NCI-H1417 treated with DMSO at 0.1 percent for 48 hours (cell line): ENCODE measurements around the gene MACROD2.
"Not testable (repeated sequence)": the region's sequence is repeated elsewhere in the genome, so short reads cannot be mapped to it uniquely, and the experiment has no call there.

Experiments
- DNase-seq: peaks from one replicate; lab custom pipeline; 2025; lab: John Stamatoyannopoulos, UW

The MACROD2 gene

GRCh38 chr20:15346657-15347280, 1351.5 kb downstream of the MACROD2 start:
- DNase-seq, result no peak

- no peak for DNase-seq
These were observed 1363.7 kb downstream of the MACROD2 start for GRCh38 chr20:15359056-15359455.

- no peak for DNase-seq
These were observed 1367.5 kb downstream of the MACROD2 start for GRCh38 chr20:15362849-15363248.

DNA sequence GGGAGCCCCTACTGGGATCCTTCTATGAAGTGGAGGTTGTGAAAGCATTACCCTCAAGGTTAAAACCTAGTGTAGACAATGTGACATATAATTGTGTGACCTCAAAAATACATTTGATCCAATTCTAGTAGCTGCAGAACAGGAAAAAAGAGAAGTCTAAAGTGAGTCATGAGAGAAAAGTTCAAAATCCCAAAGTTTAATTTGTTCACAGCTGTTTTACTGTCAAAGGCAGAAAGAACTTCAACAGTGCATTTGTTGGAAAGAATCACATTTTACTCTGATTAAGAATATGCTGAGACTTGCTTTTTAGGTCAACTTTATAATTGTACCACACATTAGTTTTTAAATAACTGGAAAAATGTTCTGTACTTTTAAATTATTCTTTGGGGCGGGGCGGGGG, 1369.5 kb downstream of the MACROD2 start:
- DNase-seq, result no peak

DNA sequence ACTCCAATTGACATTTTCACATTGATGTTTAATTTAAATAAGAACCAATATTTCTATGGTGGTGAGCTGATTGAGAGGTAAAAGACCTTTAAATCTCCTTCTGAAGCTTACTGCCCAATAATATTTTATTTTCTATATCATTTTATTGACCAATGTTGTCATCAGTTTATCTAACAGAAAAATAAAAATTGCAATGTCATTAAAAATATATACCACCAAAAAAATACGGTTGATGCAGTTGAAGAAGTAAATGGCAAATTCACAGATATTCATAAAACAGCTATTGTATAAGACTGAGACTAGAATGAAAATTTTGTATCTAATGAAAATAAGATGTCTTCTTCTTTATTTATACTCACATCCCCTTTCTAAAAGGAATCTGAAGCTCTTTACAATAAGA, 1375.1 kb downstream of the MACROD2 start:
- no peak for DNase-seq

GRCh38 chr20:15374682-15375081, 1379.4 kb downstream of the MACROD2 start:
- no peak for DNase-seq

DNA sequence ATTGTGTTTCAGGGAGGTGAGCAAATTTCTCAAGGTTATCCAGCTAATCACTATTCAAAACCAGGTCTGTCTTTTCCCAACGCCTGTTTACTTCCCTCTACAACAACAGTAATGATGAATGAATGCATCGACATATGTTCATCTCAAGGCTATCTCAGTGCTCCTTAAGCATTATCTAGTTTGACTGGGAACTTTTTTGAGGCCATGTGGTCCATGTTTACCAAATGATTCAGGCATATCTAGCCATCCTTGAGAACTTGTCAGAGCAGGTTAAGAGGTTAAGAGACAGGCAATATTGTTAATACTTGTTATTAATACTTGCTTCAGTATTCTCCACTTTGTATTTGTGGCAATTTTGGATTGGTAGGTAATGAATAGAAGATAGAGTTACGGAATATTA, 1380.5 kb downstream of the MACROD2 start:
- DNase-seq, result no peak

- DNase-seq, result not testable (repeated sequence)
These were observed 1382.3 kb downstream of the MACROD2 start for GRCh38 chr20:15377603-15378002.

- no peak for DNase-seq
These were observed 1382.8 kb downstream of the MACROD2 start for GRCh38 chr20:15378151-15378550.

DNA sequence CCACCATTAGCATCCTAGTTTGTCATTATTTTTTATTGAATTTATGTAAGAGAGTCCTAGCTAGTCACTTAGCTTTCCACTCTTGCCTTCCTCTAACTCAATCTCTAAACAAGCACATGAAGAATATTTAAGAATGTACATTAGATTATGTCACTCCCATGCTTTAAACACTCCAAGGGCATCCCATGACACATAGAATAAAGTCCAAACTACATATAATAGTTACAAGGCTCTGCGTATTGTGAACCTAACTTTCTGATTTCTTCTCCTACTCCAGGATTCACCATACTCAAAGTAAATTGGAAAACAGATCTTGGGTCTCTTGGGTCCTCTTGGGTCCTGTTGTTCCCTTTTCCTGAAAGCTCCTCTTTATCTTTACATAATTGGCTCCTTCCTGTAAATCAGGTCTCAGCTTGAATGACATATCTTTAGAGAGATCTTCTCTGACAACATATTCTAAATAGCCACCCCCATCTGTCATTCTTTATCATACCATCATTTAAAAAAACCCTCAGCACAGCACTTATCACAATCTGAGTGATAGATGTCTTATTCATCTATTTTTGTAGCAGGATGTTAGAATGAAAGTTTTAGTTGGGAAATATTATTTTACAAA, 1384.5 kb downstream of the MACROD2 start:
- no peak for DNase-seq

DNA sequence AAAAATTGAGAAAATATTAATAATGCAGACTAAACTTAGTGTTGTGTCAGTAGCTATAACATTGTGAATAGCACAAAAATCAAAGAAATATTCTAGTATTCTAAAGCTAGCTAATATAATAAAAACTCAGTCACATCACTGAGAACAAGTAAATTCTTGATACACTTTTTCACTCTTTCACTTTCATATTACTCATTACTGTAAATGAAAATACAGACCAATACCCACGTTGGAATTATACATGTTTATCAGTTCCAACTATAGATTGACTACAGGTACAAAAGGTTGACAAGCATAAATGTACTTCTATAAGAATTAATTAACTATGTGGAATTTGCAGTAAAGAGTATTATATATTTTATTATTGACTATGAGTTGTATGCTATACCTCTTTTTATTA, 1385.5 kb downstream of the MACROD2 start:
- DNase-seq, result no peak

- DNase-seq, result no peak
These were observed 1391.9 kb downstream of the MACROD2 start for GRCh38 chr20:15387228-15387627.

DNA sequence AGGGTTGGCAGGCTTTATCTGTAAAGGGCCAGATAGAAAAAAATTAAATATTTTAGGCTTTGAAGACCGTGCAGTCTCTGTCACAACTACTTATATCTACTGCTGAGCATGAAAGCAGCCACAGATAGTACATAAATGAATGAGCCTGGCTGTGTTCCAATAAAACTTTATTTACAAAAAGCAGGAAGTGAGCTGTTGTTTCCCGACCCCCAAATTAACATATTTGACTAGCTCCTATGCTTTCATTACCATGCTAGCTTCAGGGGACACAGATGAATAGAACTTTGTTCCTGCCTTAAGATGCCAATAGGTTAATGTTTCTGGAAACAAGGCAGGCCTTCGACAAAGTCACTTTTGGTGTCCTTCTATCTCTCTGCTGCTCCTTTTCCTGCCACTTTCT, 1400.1 kb downstream of the MACROD2 start:
- no peak for DNase-seq

GRCh38 chr20:15396026-15396425, 1400.7 kb downstream of the MACROD2 start:
- no peak for DNase-seq

DNA sequence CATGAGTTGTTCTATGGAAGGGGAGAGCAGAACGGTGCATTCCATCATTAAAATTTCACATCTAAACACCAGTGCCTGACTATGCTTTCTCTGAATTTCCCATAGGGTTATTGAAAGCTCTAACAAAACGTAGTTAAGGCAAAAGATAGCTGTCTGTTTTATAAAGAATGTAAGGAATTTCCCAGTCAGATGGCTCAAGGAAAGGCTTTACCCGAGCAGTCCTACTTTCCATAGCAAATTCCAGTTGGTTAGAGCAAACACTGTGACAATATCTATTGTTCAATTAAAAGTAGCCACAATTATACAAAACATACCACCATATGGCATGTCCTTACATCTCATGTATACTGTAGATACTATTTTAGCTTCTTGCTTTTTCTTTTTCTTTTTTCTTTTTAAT, 1401.6 kb downstream of the MACROD2 start:
- no peak for DNase-seq

GRCh38 chr20:15399781-15400180, 1404.5 kb downstream of the MACROD2 start:
- no peak for DNase-seq

DNA sequence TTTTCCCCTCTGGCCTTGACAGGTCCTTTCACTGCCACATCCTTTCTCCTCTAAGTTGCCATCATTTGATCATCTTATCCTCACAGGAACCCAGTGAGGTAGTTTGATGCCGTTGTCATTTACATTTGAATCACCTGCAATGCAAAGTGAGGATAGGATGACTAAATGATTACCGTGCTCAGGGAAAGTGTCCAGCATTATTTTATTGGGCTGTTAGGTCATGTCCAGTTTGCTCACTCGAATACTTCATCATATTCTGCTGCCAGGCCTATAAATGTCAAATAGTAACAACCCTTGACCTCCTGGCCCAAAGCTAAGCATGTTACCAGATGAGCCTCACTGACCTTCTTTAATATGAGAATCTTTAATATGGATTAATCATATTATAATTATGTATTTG, 1410.8 kb downstream of the MACROD2 start:
- no peak for DNase-seq

GRCh38 chr20:15411781-15412180, 1416.5 kb downstream of the MACROD2 start:
- no peak for DNase-seq

DNA sequence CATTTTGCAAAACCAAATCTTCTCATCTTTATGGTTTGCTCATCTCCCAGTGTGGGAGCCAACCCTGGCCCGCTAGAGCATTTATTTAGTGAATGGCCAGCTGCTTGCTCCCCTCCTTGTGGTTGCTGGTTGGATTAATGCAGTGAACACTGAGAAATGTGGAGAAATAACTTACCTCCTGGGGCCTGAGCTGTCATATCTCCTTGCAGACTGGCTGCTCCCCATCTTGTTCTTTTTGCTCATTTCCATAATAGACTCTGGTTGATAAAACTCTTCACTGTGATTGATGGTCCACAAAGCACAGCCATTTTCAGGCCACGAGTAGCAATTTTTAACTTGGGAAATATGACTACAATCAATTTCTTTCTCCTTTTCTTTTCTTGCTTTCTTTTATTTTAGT, 1420.6 kb downstream of the MACROD2 start:
- no peak for DNase-seq

DNA sequence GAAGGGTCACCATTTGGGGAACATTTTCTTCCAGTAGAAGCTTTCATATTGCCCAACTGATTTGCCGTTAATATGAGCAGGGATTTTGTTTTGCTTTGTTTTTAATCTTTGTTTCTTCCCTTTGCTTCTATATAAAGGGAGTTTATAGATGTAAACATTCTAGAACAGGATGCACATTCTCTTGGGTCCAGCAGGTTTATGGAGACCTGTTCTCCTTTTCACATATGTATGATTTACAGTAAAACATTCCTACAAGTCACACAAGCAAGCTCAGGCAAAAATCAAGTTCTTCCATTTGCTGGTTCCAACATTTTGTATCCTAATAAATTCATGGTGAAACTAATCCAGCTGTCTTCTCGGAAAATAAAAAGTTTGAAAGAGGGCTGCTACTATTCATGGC, 1424.5 kb downstream of the MACROD2 start:
- no peak for DNase-seq

DNA sequence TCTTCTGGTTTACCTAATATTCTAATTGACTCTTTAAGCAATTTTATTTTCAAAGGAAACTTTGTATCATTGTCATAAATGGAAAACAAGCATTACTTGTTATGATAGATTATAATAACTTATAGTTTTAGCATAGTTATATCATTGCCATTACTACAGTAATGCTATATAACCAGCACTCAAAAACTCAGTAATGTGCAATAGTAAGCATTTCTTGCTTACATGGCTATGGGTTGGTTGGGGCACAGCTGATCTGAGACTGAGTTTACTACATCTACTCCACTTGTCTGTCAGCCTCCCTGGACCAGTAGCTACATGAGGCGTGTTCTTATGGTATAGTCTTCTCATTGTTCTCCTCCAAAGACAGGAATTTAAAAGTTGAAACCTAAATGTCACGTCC, 1427.7 kb downstream of the MACROD2 start:
- no peak for DNase-seq

DNA sequence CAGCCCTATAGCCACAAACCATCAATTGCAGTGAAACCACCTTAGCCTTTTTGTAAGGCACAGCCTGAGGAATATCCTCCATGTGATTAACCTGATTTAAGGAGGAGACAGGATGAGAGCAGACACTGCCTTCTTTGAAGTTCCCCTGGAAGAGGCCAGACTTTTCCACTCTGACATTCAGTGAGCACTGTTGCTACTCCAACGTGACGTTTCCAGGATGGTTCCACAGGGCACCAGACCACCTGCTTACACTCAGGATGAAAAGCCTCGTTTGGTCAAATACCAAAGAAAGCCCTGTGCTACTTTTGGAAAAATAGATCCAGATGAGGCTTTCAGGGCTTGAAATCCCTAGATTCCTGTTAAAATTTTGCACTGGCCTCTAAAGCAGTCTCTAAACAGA, 1444.2 kb downstream of the MACROD2 start:
- no peak for DNase-seq

- DNase-seq, result no peak
These were observed 1444.9 kb downstream of the MACROD2 start for GRCh38 chr20:15440049-15440820.
